ENCODE measurements around the gene SELENOV.

Gene SELENOV

GRCh38 chr19:39524495-39524894, 9.6 kb downstream of the SELENOV start:
- no peak for DNase-seq (ENCODE audit: extremely low read depth, low read depth)

GRCh38 chr19:39525205-39525604, 10.3 kb downstream of the SELENOV start:
- no peak for TF ChIP-seq CTCF (IDR thresholded peaks at IDR 0.05; ENCODE audit: low read depth, low read length)
- DNase-seq (ENCODE audit: extremely low read depth, low read depth): no peak

More at GRCh38 chr19:39524495-39524894, 9.6 kb downstream of the SELENOV start:
- TF ChIP-seq CTCF (IDR thresholded peaks at IDR 0.05; ENCODE audit: low read depth, low read length): no peak

GRCh38 chr19:39531834-39532232, 16.9 kb downstream of the SELENOV start:
- TF ChIP-seq CTCF (IDR thresholded peaks at IDR 0.05; ENCODE audit: low read depth, low read length): no peak
- no peak for DNase-seq (ENCODE audit: extremely low read depth, low read depth)

- TF ChIP-seq CTCF (IDR thresholded peaks at IDR 0.05; ENCODE audit: low read depth, low read length): peak; percentile 95
- DNase-seq (ENCODE audit: extremely low read depth, low read depth): peak; percentile 91
Measured at GRCh38 chr19:39532233-39533002, 17.5 kb downstream of the SELENOV start, which contains the start of gene EID2B. Gene EID2B (minus strand): TSS chr19:39532852. CDS start chr19:39532802, 50 bp downstream.

- TF ChIP-seq CTCF (IDR thresholded peaks at IDR 0.05; ENCODE audit: low read depth, low read length): no peak
- no peak for DNase-seq (ENCODE audit: extremely low read depth, low read depth)
Measured at GRCh38 chr19:39533003-39533512, 18.1 kb downstream of the SELENOV start.

GRCh38 chr19:39533791-39534190, 18.9 kb downstream of the SELENOV start:
- no peak for TF ChIP-seq CTCF (IDR thresholded peaks at IDR 0.05; ENCODE audit: low read depth, low read length)
- no peak for DNase-seq (ENCODE audit: extremely low read depth, low read depth)

- no peak for DNase-seq (ENCODE audit: extremely low read depth, low read depth)
- no peak for TF ChIP-seq CTCF (IDR thresholded peaks at IDR 0.05; ENCODE audit: low read depth, low read length)
Measured at GRCh38 chr19:39539165-39539517, 24.2 kb downstream of the SELENOV start.
